ENCODE data around the gene MOB3A. TPM values are rescaled to one million over a fixed set of nuclear protein-coding genes. Genes with fewer than 3 reads are reported as not detected.

Gene MOB3A
- total RNA-seq, result 44.1 and 46.2 TPM in 2 replicates

DNA sequence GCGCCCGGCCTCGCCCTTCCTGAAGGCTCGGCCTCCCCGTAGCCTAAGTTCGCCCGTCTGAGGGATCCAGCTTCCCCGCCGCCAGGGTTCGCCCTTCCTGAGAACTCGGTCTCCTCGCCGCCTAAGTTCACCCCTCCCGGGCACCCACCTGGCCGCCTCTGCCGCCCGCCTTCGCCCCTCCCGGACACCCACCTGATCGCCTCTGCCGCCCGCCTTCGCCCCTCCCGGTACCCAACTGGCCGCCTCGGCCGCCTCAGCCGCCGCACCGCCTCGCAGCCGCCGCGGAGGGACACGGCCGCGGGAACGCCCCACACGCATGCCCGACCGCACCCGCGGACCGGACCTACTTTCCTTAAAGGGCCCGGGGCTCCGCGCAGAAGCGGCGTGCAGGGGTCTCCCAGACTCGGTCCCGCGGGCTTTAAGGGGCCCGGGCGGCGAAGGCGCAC is at the start of gene MOB3A:
MOB3A (minus strand) TSS at position 293 of the 446 bp plus-strand sequence. CDS start 17,766 bp downstream, outside the sequence.

DNA sequence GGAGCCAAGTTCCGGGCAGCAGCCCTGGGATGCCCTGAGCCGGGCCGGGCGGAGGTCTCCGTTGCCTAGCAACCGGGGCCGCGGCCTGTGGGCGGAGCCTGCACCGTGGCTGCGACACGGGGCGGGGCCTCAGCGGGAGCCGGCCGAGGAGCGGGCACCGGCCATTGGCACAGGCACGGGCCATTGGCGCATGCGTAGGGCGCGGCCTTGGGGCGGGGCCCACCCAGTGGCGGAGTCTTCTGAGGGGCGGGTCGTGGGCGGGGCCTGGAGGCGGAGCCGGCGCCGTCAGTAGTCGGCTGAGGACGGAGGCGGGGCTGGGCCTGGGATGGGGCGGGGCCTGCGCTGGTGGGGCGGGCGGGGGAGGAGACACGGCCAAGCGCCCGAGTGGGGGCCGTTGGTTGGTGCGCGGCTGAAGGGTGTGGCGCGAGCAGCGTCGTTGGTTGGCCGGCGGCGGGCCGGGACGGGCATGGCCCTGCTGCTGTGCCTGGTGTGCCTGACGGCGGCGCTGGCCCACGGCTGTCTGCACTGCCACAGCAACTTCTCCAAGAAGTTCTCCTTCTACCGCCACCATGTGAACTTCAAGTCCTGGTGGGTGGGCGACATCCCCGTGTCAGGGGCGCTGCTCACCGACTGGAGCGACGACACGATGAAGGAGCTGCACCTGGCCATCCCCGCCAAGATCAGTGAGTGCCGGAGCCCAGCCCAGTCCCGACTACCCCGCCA is 515 bp upstream of the MOB3A start, which contains the start of gene IZUMO4:
IZUMO4 (plus strand) TSS at position 436 of the 723 bp plus-strand sequence; CDS start at position 467, 31 bp downstream.

DNA sequence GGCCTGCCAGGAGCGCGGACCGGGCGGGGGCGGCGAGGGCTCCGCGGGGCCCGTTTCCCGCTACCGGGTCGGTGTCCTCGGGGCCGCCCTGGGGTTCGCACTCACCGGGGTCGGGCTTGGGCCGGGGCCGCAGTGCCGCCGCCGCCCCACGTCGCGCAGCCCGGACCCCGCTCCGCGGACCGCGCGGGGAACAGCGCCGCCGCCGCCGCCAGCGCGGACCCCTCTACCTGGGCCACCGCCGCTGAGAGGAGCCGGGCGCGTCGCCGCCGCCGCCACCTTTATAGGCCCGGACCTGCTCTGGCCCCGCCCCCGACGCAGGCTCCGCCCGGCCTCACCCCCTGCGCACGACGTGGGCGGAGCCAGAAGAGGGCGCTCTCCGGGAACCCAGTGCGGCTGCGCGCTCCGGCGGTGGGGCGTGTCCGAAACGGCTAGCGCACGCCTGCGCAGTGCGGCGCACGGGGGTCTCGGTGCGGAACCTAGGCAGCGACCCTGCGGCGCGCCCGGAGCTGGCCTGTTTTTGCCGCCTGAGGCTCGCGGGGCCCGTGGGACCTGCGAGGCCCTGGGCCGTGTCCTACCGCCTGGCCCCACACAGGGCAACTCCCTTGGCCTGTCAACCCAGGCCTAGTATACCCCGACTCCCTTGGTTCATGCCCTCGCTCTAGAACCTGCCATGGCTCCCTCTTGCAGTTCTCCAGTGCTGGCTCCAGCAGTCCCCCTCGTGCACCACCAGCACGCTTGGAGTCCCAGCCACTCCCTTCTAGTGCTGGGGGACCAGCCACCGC is 44.9 kb downstream of the MOB3A start, which contains the start of gene MKNK2:
MKNK2 (minus strand) TSS at position 254 of the 782 bp plus-strand sequence. CDS start 393 bp downstream, outside the sequence.

Other genes with a start within 250 kb of the MOB3A start
- gene REXO1, start 247.8 kb downstream of the MOB3A start, total RNA-seq, result 6.9 and 10.0 TPM in 2 replicates
- gene KLF16, start 232.7 kb downstream of the MOB3A start, total RNA-seq, result 11.8 and 16.8 TPM in 2 replicates
- 159 and 164 TPM in 2 replicates for gene ABHD17A, start 210.8 kb downstream of the MOB3A start, total RNA-seq
- 4.0 and 4.9 TPM in 2 replicates for gene ADAT3, start 190.9 kb downstream of the MOB3A start, total RNA-seq
- 87.3 and 162 TPM in 2 replicates for gene SCAMP4, start 190.9 kb downstream of the MOB3A start, total RNA-seq
- gene CSNK1G2, start 155.2 kb downstream of the MOB3A start, total RNA-seq, result 50.4 and 68.5 TPM in 2 replicates
- 76.9 and 79.4 TPM in 2 replicates for gene BTBD2, start 80.6 kb downstream of the MOB3A start, total RNA-seq
- gene MKNK2, start 45.1 kb downstream of the MOB3A start, total RNA-seq, result 105 and 169 TPM in 2 replicates
- 0.36 and 1.6 TPM in 2 replicates for gene IZUMO4, start 589 bp upstream of the MOB3A start, total RNA-seq
- 110 and 111 TPM in 2 replicates for gene AP3D1, start 55.2 kb upstream of the MOB3A start, total RNA-seq
- gene DOT1L, start 67.6 kb upstream of the MOB3A start, total RNA-seq, result 7.3 and 10.5 TPM in 2 replicates
- gene PLEKHJ1, start 140.0 kb upstream of the MOB3A start, total RNA-seq, result 48.3 and 67.2 TPM in 2 replicates
- gene SF3A2, start 140.5 kb upstream of the MOB3A start, total RNA-seq, result 33.0 and 33.6 TPM in 2 replicates
- 0.32 TPM in 1 of 2 replicates, not detected in the other for gene AMH, start 153.0 kb upstream of the MOB3A start, total RNA-seq
- not detected in 2 replicates for gene JSRP1, start 160.1 kb upstream of the MOB3A start, total RNA-seq
- not detected in 2 replicates for gene PEAK3, start 185.8 kb upstream of the MOB3A start, total RNA-seq
- 0.49 TPM in 1 of 2 replicates, not detected in the other for gene LINGO3, start 211.8 kb upstream of the MOB3A start, total RNA-seq
- 120 and 145 TPM in 2 replicates for gene LSM7, start 232.3 kb upstream of the MOB3A start, total RNA-seq
- 53.8 and 62.2 TPM in 2 replicates for gene SPPL2B, start 232.4 kb upstream of the MOB3A start, total RNA-seq

Data from cardiac atrium fibroblast (primary cell).